Lower leg skin (tissue), 3 donors: ENCODE results near the gene FBXO11.

ENCODE experiments used
- POLR2A ChIP-seq, 2 donors: fragments of 450-650 bp; IDR thresholded peaks; one replicate each; pipeline ENCODE4 v1.6.1; 2016 to 2017; ENCODE audit warnings: antibody characterized with exemption in 2 of 2, mild to moderate bottlenecking in 1 of 2, moderate library complexity in 1 of 2
- TF ChIP-seq, protein P1 (sequence below), 3 donors: fragments of 450-650 bp; IDR thresholded peaks; one replicate each; pipeline ENCODE4 v1.5.1; 2016; ENCODE audit warnings: antibody characterized with exemption in 3 of 3, mild to moderate bottlenecking in 3 of 3, moderate library complexity in 2 of 3

DNA sequence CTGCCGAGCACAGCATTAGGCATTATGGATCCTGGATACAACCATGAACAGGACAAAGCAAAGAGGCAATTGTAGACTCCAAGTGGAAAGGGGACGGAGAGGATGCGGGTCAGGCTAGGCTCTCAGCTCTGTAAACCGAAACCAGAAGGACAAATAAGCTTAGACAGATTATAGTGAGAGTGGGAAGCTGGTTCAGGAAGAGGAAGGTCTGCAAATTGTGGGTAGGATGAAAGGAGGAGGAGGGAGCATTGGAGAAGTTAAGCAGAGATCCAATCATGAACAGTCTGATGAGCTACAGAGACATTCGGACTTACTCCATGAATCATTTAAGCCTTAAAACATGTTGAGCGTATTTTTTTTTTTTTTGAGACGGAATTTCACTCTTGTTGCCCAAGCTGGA lies 120.3 kb downstream of the FBXO11 start:
- TF ChIP-seq, protein P1, sequence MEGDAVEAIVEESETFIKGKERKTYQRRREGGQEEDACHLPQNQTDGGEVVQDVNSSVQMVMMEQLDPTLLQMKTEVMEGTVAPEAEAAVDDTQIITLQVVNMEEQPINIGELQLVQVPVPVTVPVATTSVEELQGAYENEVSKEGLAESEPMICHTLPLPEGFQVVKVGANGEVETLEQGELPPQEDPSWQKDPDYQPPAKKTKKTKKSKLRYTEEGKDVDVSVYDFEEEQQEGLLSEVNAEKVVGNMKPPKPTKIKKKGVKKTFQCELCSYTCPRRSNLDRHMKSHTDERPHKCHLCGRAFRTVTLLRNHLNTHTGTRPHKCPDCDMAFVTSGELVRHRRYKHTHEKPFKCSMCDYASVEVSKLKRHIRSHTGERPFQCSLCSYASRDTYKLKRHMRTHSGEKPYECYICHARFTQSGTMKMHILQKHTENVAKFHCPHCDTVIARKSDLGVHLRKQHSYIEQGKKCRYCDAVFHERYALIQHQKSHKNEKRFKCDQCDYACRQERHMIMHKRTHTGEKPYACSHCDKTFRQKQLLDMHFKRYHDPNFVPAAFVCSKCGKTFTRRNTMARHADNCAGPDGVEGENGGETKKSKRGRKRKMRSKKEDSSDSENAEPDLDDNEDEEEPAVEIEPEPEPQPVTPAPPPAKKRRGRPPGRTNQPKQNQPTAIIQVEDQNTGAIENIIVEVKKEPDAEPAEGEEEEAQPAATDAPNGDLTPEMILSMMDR (IDR thresholded peaks at IDR 0.05): no peak
- no peak for TF ChIP-seq POLR2A (IDR thresholded peaks at IDR 0.05)
